ENCODE measurements around the gene TRAF7.
A peak's percentile ranks its signal among the peaks of the same experiment; 100 is the strongest.

TRAF7 gene

GRCh38 chr16:2204416-2205103 lies 49.0 kb downstream of the TRAF7 start:
- H3K4me3 ChIP-seq (ENCODE audit: low read depth, low read length), result peak overlapping the region; percentile 64
- TF ChIP-seq CTCF (IDR thresholded peaks at IDR 0.05; ENCODE audit: low read depth, low read length), result no peak

GRCh38 chr16:2205104-2205966 lies 49.8 kb downstream of the TRAF7 start, which contains the start of gene MLST8:
MLST8 (plus strand) TSS chr16:2205454; CDS start chr16:2206086, 632 bp downstream.
- TF ChIP-seq CTCF (IDR thresholded peaks at IDR 0.05; ENCODE audit: low read depth, low read length), result peak; percentile 8; the same call in 1 of the 2 replicates
- peak within 1 kb of the TSS; percentile 64 for H3K4me3 ChIP-seq (ENCODE audit: low read depth, low read length)

GRCh38 chr16:2205967-2206313 lies 50.4 kb downstream of the TRAF7 start:
- H3K4me3 ChIP-seq (ENCODE audit: low read depth, low read length), result peak overlapping the region; percentile 64
- no peak for TF ChIP-seq CTCF (IDR thresholded peaks at IDR 0.05; ENCODE audit: low read depth, low read length)

- TF ChIP-seq CTCF (IDR thresholded peaks at IDR 0.05; ENCODE audit: low read depth, low read length), result no peak
- H3K4me3 ChIP-seq (ENCODE audit: low read depth, low read length), result peak overlapping the region; percentile 64
These were observed 50.8 kb downstream of the TRAF7 start for GRCh38 chr16:2206420-2206779.

- no peak for TF ChIP-seq CTCF (IDR thresholded peaks at IDR 0.05; ENCODE audit: low read depth, low read length)
- no peak overlapping the region for H3K4me3 ChIP-seq (ENCODE audit: low read depth, low read length)
These were observed 51.3 kb downstream of the TRAF7 start for GRCh38 chr16:2206780-2207433.

- no peak overlapping the region for H3K4me3 ChIP-seq (ENCODE audit: low read depth, low read length)
- TF ChIP-seq CTCF (IDR thresholded peaks at IDR 0.05; ENCODE audit: low read depth, low read length), result no peak
These were observed 52.3 kb downstream of the TRAF7 start for GRCh38 chr16:2207872-2208271.

Measured in WI38 (cell line).